WTC11 (cell line): ENCODE data around the gene RIN1. TPM values are rescaled to one million over a fixed set of nuclear protein-coding genes. Genes with fewer than 3 reads are reported as not detected.
A peak's percentile ranks its signal among the peaks of the same experiment; 100 is the strongest.

Experiments
- ATAC-seq: fragments of 200-7000 bp; cut with Tn5 transposase; 2 replicates; pipeline ENCODE4 v1.10.0; 2021; ENCODE audit warnings: mild to moderate bottlenecking, moderate library complexity
- CTCF ChIA-PET: fragments of 300-600 bp; sonication (Branson Sonifier 250); formaldehyde crosslinking; loops from one replicate; lab custom pipeline; 2021; ENCODE audit warnings: antibody characterized with exemption; lab: Charles Lee
- POLR2A ChIA-PET: fragments of 350-600 bp; sonication (Branson Sonifier 250); formaldehyde crosslinking; loops from one replicate; lab custom pipeline; 2021; ENCODE audit warnings: antibody characterized with exemption; lab: Charles Lee
- DNase-seq: peaks from one replicate; pipeline ENCODE4 v3.0.0; 2021; ENCODE audit warnings: low spot score
- H3K27ac Mint-ChIP-seq: 2 replicates; pipeline ENCODE4 v1.8.0; 2021; ENCODE audit warnings: mixed read lengths
- H3K27me3 Mint-ChIP-seq: 2 replicates; pipeline ENCODE4 v1.8.0; 2021; ENCODE audit warnings: low read depth, mild to moderate bottlenecking, moderate library complexity, mixed read lengths
- H3K36me3 Mint-ChIP-seq: 2 replicates; pipeline ENCODE4 v1.8.0; 2021; ENCODE audit warnings: mixed read lengths
- H3K4me1 Mint-ChIP-seq: 2 replicates; pipeline ENCODE4 v1.8.0; 2022; ENCODE audit warnings: mixed read lengths
- H3K4me3 Mint-ChIP-seq: 2 replicates; pipeline ENCODE4 v1.8.0; 2021; ENCODE audit warnings: mild to moderate bottlenecking, moderate library complexity, mixed read lengths
- H3K9me3 Mint-ChIP-seq: 2 replicates; pipeline ENCODE4 v1.8.0; 2021; ENCODE audit warnings: mixed read lengths
- ETV6 ChIP-seq: sonication (generic); formaldehyde crosslinking; IDR thresholded peaks from 2 replicates; pipeline ENCODE4 v1.8.1; 2022; ENCODE audit warnings: mild to moderate bottlenecking, missing genetic modification reagents
- GABPB1 ChIP-seq: sonication (generic); formaldehyde crosslinking; IDR thresholded peaks from 2 replicates; pipeline ENCODE4 v1.8.1; 2023; ENCODE audit warnings: mild to moderate bottlenecking, missing genetic modification reagents
- SP1 ChIP-seq: sonication (generic); formaldehyde crosslinking; conservative IDR thresholded peaks from 2 replicates; pipeline ENCODE4 v1.8.1; 2022; ENCODE audit warnings: missing genetic modification reagents
- ZBTB21 ChIP-seq: sonication (generic); formaldehyde crosslinking; IDR thresholded peaks from 2 replicates; pipeline ENCODE4 v1.8.1; 2023; ENCODE audit warnings: mild to moderate bottlenecking, missing genetic modification reagents, borderline replicate concordance
- ZNF121 ChIP-seq: sonication (generic); formaldehyde crosslinking; IDR thresholded peaks from 2 replicates; pipeline ENCODE4 v1.8.0; 2023; ENCODE audit warnings: missing genetic modification reagents
- ZNF219 ChIP-seq: sonication (generic); formaldehyde crosslinking; IDR thresholded peaks from 2 replicates; pipeline ENCODE4 v1.8.0; 2023; ENCODE audit warnings: missing genetic modification reagents, mild to moderate bottlenecking, borderline replicate concordance
- total RNA-seq: library from RNA; stranded (reverse); gene quantifications from 3 replicates; pipeline ENCODE4 v1.2.3, GENCODE V29; 2021
- TF ChIP-seq, protein P1 (sequence below): sonication (generic); formaldehyde crosslinking; IDR thresholded peaks from 2 replicates; pipeline ENCODE4 v1.8.0; 2023; ENCODE audit warnings: missing genetic modification reagents, mild to moderate bottlenecking, borderline replicate concordance
- TF ChIP-seq, protein P2 (sequence below): fragments of 250-450 bp; sonication (Bioruptor Pico); conservative IDR thresholded peaks from 2 replicates; pipeline ENCODE4 v1.9.0; 2021; ENCODE audit warnings: mild to moderate bottlenecking
- TF ChIP-seq, protein P3 (sequence below): fragments of 250-450 bp; sonication (Bioruptor Pico); IDR thresholded peaks from 2 replicates; pipeline ENCODE4 v2.1.2; 2022; ENCODE audit warnings: mild to moderate bottlenecking, moderate library complexity
- TF ChIP-seq, protein P4 (sequence below): sonication (generic); formaldehyde crosslinking; IDR thresholded peaks from 2 replicates; pipeline ENCODE4 v1.8.1; 2023; ENCODE audit warnings: mild to moderate bottlenecking, moderate library complexity, missing genetic modification reagents

Gene RIN1
- total RNA-seq, 1 experiment from 2014 or later: 5.0 TPM

DNA sequence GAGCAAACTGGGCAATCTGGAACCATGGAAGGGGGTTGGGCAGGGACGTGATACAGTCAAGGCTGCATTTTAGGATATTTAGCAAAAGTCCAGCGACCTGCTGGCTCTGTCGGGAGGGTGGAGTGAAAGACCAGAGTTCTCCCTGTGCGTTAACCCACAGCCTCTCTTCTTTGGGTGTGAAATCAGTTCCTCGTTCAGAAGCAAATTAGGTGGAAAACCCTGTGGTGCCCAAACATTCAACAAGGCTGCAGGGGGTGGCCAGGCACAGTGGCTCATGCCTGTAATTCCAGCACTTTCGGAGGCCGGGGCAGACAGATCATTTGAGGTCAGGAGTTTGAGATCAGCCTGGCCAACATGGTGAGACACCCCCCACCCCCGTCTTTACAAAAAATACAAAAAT is 38.6 kb downstream of the RIN1 start (continued):
- TF ChIP-seq, protein P1, sequence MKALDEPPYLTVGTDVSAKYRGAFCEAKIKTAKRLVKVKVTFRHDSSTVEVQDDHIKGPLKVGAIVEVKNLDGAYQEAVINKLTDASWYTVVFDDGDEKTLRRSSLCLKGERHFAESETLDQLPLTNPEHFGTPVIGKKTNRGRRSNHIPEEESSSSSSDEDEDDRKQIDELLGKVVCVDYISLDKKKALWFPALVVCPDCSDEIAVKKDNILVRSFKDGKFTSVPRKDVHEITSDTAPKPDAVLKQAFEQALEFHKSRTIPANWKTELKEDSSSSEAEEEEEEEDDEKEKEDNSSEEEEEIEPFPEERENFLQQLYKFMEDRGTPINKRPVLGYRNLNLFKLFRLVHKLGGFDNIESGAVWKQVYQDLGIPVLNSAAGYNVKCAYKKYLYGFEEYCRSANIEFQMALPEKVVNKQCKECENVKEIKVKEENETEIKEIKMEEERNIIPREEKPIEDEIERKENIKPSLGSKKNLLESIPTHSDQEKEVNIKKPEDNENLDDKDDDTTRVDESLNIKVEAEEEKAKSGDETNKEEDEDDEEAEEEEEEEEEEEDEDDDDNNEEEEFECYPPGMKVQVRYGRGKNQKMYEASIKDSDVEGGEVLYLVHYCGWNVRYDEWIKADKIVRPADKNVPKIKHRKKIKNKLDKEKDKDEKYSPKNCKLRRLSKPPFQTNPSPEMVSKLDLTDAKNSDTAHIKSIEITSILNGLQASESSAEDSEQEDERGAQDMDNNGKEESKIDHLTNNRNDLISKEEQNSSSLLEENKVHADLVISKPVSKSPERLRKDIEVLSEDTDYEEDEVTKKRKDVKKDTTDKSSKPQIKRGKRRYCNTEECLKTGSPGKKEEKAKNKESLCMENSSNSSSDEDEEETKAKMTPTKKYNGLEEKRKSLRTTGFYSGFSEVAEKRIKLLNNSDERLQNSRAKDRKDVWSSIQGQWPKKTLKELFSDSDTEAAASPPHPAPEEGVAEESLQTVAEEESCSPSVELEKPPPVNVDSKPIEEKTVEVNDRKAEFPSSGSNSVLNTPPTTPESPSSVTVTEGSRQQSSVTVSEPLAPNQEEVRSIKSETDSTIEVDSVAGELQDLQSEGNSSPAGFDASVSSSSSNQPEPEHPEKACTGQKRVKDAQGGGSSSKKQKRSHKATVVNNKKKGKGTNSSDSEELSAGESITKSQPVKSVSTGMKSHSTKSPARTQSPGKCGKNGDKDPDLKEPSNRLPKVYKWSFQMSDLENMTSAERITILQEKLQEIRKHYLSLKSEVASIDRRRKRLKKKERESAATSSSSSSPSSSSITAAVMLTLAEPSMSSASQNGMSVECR (CRISPR knock-in tag): no peak
- no peak for TF ChIP-seq ZNF121 (CRISPR knock-in tag)
- TF ChIP-seq ZNF219: no peak

DNA sequence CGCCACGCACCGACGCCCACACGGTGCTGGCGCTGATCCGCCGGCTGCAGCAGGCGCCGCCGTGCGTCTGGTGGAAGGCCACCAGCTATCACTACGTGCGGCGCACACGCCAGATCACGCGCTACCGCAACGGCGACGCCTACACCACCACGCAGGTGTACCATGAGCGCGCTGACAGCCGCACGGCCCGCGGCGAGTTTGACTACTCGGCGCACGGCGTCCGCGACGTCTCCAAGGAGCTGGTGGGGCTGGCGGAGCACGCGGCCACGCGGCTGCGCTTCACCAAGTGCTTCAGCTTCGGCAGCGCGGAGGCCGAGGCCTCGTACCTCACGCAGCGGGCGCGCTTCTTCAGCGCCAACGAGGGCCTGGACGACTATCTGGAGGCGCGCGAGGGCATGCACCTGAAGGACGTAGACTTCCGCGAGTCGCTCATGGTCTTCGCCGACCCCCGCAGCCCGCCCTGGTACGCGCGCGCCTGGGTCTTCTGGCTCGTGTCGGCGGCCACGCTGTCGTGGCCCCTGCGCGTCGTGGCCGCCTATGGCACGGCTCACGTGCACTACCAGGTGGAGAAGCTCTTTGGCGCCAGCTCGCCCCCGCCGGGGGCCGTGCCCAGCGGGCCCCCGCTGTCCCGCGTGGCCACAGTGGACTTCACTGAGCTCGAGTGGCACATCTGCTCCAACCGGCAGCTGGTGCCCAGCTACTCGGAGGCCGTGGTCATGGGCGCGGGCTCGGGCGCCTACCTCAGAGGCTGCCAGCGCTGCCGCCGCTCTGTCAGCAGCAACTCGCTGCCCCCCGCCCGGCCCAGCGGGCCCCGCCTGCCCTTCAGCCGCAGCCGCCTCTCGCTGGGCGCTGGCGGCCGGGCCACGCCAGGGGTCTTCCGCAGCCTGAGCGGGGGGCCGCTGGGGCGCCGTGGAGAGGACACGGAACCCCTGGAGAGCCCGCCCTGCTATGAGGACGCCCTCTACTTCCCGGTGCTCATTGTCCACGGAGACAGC is 41.3 kb downstream of the RIN1 start:
- Mint-ChIP-seq H3K9me3 (no peaks in the 10 kb centered on the region), H3K36me3 (no peaks in the 10 kb centered on the region)
- TF ChIP-seq GABPB1 (no peak), SP1 (CRISPR knock-in tag) (no peak), ZBTB21 (CRISPR knock-in tag) (no peak), ETV6 (no peak)
- TF ChIP-seq, protein P2, sequence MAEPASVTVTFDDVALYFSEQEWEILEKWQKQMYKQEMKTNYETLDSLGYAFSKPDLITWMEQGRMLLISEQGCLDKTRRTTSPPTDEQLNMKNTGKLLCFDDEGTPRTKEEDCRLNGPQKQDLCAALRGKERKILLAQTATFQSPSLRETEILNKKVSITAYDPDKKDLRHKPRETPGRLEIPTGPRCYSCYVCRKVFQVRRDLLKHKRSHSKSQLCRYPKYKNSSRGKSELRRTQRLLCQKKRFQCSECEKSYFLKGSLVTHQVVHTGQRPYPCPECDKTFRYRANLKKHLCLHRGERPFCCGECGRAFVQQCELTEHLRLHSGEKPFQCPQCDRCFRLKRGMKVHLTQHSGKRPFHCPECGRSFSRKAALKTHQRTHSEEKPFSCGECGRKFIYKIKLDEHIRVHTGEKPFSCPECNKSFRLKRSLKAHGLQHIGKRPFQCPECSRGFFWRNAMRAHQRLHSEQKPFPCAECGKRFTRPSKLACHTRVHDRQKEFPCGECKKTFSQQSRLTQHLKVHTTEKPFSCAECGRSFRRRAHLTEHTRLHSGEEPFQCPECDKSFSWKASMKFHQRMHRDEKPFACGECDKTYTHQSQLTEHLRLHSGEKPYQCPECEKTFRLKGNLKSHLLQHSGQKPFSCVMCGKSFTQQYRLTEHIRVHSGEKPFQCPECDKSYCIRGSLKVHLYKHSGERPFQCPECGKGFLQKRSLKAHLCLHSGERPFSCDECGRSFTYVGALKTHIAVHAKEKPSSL (CRISPR knock-in tag): no peak
- TF ChIP-seq, protein P3, sequence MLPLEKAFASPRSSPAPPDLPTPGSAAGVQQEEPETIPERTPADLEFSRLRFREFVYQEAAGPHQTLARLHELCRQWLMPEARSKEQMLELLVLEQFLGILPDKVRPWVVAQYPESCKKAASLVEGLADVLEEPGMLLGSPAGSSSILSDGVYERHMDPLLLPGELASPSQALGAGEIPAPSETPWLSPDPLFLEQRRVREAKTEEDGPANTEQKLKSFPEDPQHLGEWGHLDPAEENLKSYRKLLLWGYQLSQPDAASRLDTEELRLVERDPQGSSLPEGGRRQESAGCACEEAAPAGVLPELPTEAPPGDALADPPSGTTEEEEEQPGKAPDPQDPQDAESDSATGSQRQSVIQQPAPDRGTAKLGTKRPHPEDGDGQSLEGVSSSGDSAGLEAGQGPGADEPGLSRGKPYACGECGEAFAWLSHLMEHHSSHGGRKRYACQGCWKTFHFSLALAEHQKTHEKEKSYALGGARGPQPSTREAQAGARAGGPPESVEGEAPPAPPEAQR (CRISPR knock-in tag): no peak
- TF ChIP-seq, protein P4, sequence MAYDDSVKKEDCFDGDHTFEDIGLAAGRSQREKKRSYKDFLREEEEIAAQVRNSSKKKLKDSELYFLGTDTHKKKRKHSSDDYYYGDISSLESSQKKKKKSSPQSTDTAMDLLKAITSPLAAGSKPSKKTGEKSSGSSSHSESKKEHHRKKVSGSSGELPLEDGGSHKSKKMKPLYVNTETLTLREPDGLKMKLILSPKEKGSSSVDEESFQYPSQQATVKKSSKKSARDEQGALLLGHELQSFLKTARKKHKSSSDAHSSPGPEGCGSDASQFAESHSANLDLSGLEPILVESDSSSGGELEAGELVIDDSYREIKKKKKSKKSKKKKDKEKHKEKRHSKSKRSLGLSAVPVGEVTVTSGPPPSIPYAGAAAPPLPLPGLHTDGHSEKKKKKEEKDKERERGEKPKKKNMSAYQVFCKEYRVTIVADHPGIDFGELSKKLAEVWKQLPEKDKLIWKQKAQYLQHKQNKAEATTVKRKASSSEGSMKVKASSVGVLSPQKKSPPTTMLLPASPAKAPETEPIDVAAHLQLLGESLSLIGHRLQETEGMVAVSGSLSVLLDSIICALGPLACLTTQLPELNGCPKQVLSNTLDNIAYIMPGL (CRISPR knock-in tag): 0 out of 2 replicates have a peak, but pooled peaks have one; percentile 34
- TF ChIP-seq, all 79 proteins: peak for 1
- ChIA-PET POLR2A (no interaction called here), CTCF (interaction anchor here (1.2 to 2.3 kb wide), 3 partner anchors 18 to 94 kb away, joined by 3 to 8 read pairs (median 3); no protein-coding TSS in a partner anchor)
- DNase-seq: no peak
- no peak overlapping the region; the same call in 1 of the 2 replicates for H3K4me3 Mint-ChIP-seq
- no peak for ATAC-seq
- peaks cover 32% of the 10 kb centered on the region for H3K27me3 Mint-ChIP-seq
- H3K27ac Mint-ChIP-seq: no peak overlapping the region
- peaks cover 22% of the 10 kb centered on the region for H3K4me1 Mint-ChIP-seq
